GM23338 (cell line): ENCODE results near the gene PIK3IP1.

Source experiments
- CREB1 ChIP-seq: fragments of 250-450 bp; sonication (Bioruptor Pico); IDR thresholded peaks from 2 replicates; pipeline ENCODE4 v1.5.0; 2020; ENCODE audit warnings: low read depth, mild to moderate bottlenecking, moderate library complexity
- CTCF ChIP-seq, 2 experiments: fragments of 200-600 bp in 1 of 2; sonication (generic) in 1 of 2; conservative IDR thresholded peaks; 2 replicates each; pipeline versions ENCODE4 v1.5.1 to v1.6.1; 2016 to 2017; ENCODE audit warnings: antibody characterized with exemption in 2 of 2, low read depth in 2 of 2, mild to moderate bottlenecking in 2 of 2, moderate library complexity in 1 of 2
- EZH2 ChIP-seq: fragments of 200-600 bp; sonication (generic); IDR thresholded peaks from one replicate; pipeline ENCODE4 v1.8.0; 2017; ENCODE audit warnings: antibody characterized with exemption, mild to moderate bottlenecking, low read depth; ENCODE audit not compliant: unreplicated experiment
- EZH2phosphoT487 ChIP-seq: fragments of 200-600 bp; sonication (generic); IDR thresholded peaks from one replicate; pipeline ENCODE4 v1.8.1; 2018; ENCODE audit warnings: antibody characterized with exemption; ENCODE audit not compliant: unreplicated experiment
- POLR2AphosphoS5 ChIP-seq: IDR thresholded peaks from 2 replicates; pipeline ENCODE4 v1.6.1; 2016; ENCODE audit warnings: antibody characterized with exemption, low read depth
- REST ChIP-seq: IDR thresholded peaks from one replicate; pipeline ENCODE4 v1.6.1; 2018; ENCODE audit warnings: antibody characterized with exemption; ENCODE audit not compliant: unreplicated experiment
- ZNF114 ChIP-seq: fragments of 250-450 bp; sonication (Bioruptor Pico); IDR thresholded peaks from 2 replicates; pipeline ENCODE4 v1.5.0; 2020; ENCODE audit warnings: mild to moderate bottlenecking, moderate library complexity
- ZNF331 ChIP-seq: fragments of 250-450 bp; sonication (Bioruptor Pico); IDR thresholded peaks from 2 replicates; pipeline ENCODE4 v1.5.0; 2020; ENCODE audit warnings: low read depth, mild to moderate bottlenecking, moderate library complexity
- ZNF462 ChIP-seq: fragments of 250-450 bp; sonication (Bioruptor Pico); IDR thresholded peaks from 2 replicates; pipeline ENCODE4 v1.5.0; 2020; ENCODE audit warnings: mild to moderate bottlenecking, moderate library complexity

DNA sequence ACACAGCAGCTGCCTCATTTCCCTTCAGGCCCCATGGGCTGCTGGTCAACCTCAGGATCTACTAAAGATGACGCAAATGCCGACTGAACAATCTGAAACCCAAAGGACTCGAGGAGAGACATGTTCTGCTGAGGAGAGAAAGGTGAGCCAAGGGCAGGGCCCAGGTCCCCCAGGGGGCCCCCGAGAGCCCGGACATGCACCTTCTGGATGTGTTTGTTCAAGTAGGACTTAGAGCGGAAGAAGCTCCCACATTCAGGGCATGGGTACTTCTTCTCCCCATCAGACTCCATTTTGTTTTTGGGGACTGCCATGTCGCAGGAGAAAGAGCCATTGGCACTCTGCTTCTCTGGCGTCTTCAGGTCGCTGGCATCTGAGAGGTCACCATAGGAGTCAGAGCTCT lies 34.6 kb upstream of the PIK3IP1 start:
- no peak for TF ChIP-seq CTCF (conservative IDR thresholded peaks at IDR 0.05; ENCODE audit: low read depth in 2 of 2)
- no peak for TF ChIP-seq ZNF462
- TF ChIP-seq REST, result no peak
- TF ChIP-seq EZH2, result no peak
- TF ChIP-seq ZNF114 (CRISPR knock-in tag), result no peak
- TF ChIP-seq POLR2AphosphoS5, result no peak
- TF ChIP-seq EZH2phosphoT487, result no peak
- no peak for TF ChIP-seq ZNF331 (CRISPR knock-in tag)
- no peak for TF ChIP-seq CREB1
